ENCODE results near the gene RASA1.

RASA1 gene

DNA sequence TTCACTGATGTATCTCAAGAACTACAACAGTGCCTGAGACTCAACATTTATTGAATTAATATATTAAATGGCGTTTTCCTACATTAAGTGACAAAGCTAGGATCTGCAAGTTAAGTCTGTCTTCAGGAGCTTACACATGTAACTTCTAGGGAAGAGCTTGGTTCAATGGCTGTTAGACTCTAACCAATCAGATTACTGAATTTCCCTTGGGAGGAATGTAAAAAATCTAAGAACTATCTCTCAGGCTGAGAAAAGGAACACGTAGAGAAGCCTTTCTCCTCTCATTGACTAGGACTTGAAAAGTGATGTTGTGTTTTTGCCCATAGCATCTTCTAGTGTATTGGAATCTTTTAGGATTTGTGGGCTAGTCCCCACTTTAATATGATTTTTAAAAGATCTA, 91.4 kb downstream of the RASA1 start:
- no peak for DNase-seq (ENCODE audit: low read depth in 1 of 2, low spot score in 1 of 2)

DNA sequence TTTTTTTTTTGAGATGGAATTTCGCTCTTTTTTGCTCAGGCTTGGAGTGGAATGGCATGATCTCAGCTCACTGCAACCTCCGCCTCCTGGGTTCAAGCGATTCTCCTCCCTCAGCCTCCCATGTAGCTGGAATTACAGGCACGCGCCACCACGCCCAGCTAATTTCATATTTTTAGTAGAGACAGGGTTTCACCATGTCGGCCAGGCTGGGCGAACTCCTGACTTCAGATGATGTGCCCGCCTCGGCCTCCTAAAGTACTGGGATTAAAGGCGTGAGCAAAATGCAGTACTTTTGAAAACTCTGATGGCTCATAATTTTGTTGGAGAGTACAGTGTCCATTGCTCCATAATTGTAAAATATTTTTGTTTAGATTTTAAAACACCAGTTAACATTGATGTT, 92.4 kb downstream of the RASA1 start:
- no peak for DNase-seq (ENCODE audit: low read depth in 1 of 2, low spot score in 1 of 2)

DNA sequence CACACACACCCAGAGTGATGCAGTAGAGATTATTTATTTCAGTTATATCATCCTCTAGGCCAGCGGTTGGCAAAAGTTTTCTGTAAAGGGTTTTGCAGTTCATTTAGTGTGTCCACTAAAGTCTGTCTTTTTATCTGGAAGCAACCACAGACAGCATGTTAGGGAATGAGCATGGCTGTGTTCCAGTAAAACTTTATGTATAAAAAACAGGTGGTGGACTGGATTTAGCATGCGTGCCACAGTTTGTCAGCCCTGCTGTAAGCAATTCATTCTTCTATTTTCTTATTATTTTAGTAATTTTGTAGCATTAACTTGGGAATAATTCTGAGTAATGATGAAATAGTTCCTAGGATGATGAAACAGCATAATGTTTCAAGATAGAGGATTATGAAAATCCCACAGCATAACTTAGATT, 93.4 kb downstream of the RASA1 start:
- no peak for DNase-seq (ENCODE audit: low read depth in 1 of 2, low spot score in 1 of 2)

DNA sequence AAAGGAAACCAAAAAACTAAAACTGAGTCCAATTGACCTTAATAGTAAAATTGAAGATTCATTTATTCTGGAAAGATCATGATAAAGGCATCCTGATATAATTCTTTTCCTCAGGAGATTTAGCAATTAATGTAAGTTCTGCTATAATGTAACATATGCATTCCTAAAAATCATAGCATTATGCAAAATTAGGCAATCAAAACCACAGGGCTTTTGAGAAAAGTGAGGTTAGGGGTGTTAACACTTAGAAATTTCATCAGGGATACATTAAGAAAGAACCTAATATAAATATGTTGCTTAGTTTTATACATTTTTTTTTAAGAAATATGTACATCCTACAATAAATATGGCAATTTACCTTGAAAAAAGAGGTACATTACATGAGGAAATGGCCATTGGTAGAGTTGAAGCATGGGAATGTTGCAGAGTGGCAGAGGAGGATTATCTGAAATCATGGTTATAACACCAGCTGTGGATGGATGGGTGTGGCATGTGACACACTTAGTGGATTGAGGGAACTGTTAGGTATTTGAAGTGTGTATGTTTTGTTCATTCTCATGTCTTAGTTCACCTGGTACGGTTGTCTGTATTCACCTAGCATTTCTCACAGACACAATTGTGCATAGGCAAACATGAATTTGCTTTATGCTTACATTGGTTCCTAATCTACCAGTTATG, 94.0 kb downstream of the RASA1 start:
- DNase-seq (ENCODE audit: low read depth in 1 of 2, low spot score in 1 of 2): no peak

GRCh38 chr5:87367243-87367642, 99.6 kb downstream of the RASA1 start:
- no peak for DNase-seq (ENCODE audit: low read depth in 1 of 2, low spot score in 1 of 2)

- no peak for DNase-seq (ENCODE audit: low read depth in 1 of 2, low spot score in 1 of 2)
Observed at GRCh38 chr5:87368601-87369000, 100.9 kb downstream of the RASA1 start.

DNA sequence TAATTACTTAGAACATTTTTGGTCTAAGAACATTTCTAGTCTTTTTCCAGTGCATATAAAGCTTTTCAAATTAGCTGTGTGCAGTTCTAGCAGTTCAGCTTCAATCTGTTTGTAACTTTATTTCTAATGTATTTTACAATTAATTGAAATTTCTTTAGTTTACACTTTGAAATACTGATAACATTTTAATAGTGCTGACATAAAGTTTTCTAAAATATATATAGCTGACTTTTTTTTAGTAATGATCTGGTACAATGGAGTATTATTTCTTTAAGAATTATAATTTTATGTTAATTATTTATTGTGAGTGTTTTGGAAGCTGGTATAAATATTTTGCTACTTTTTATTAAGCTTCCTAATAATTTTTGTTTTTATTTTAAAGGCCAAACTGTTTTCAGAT, 101.7 kb downstream of the RASA1 start:
- DNase-seq (ENCODE audit: low read depth in 1 of 2, low spot score in 1 of 2): no peak

- DNase-seq (ENCODE audit: low read depth in 1 of 2, low spot score in 1 of 2): no peak
Observed at GRCh38 chr5:87372705-87373104, 105.0 kb downstream of the RASA1 start.

GRCh38 chr5:87382224-87382623, 114.5 kb downstream of the RASA1 start:
- no peak for DNase-seq (ENCODE audit: low read depth in 1 of 2, low spot score in 1 of 2)

- no peak for DNase-seq (ENCODE audit: low read depth in 1 of 2, low spot score in 1 of 2)
Observed at GRCh38 chr5:87383216-87383615, 115.5 kb downstream of the RASA1 start.

GRCh38 chr5:87385802-87386201, 118.1 kb downstream of the RASA1 start:
- no peak for DNase-seq (ENCODE audit: low read depth in 1 of 2, low spot score in 1 of 2)

DNA sequence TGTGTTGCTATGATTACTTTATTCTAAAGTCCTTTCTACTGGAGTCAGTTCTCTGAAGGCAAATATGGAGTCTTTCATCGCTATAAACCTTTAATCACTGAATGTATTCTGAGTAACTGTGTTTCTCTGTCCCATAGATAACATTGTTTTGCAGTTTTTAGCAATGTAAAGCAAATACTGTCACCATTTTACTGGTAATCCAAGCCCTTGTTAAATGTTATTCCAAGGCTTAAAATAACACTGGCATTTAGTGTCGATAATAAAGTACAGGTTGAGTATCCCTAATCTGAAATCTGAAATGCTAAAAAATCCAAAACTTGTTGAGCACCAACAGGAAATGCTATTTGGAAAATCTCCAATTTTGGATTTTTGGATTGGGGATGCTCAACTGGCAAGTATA, 120.4 kb downstream of the RASA1 start:
- DNase-seq (ENCODE audit: low read depth in 1 of 2, low spot score in 1 of 2): no peak

DNA sequence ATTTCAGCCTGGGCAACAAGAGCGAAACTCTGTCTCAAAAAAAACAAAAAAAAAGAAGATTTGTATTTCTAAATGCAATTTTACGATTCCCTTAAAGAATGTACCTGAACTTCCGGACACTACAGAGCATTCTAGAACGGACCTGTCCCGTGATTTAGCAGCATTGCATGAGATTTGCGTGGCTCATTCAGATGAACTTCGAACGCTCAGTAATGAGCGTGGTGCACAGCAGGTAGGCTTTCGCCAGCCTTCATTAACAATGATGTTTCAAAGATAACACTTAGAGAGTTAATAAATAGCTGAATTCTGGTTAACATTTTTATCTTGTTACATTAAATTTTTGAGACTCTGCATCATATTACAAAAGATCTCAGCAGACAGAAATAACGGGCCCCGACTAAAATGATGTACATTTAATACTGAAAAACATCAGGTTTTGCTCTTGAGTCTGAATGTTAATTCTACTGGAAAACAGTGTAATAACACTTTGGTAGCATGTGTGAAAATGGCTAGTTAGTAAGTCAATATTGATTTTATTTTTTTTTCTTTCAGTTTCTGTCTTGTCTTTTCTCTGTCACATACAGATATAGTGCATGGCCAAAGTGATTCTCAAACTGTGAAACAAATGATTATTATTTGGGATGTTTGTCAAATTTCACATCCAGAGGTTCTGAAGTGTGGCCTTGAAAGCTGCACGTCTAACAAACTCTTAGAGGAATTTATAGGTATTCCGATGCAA, 121.8 kb downstream of the RASA1 start:
- DNase-seq (ENCODE audit: low read depth in 1 of 2, low spot score in 1 of 2): no peak

- DNase-seq (ENCODE audit: low read depth in 1 of 2, low spot score in 1 of 2): no peak
Observed at GRCh38 chr5:87390075-87390474, 122.4 kb downstream of the RASA1 start.

DNA sequence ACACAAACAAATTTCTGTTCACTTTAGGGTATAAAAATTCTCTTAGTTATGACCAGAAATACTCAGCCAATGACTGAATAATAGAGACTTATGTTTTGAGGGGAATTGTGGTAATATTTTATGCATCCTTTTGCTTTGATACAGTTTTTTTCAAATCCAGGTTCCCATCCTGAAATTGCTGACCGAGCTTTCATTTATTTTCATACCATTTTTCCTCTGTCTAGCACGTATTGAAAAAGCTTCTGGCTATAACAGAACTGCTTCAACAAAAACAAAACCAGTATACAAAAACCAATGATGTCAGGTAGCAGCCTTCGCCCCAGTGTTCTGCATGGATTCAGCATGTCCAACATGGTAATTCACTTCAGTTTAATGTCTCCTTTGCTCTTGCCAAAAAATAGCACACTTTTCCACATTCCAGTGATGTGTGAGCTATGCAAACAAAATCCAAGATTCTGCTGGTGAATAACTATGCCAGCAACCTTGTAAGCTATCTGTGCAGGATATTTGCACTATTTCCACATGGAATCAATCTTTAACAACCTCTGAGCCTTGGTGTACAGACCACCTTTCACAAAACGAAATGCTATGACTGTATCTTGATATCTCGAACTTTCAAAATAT, 123.0 kb downstream of the RASA1 start:
- DNase-seq (ENCODE audit: low read depth in 1 of 2, low spot score in 1 of 2): no peak

DNA sequence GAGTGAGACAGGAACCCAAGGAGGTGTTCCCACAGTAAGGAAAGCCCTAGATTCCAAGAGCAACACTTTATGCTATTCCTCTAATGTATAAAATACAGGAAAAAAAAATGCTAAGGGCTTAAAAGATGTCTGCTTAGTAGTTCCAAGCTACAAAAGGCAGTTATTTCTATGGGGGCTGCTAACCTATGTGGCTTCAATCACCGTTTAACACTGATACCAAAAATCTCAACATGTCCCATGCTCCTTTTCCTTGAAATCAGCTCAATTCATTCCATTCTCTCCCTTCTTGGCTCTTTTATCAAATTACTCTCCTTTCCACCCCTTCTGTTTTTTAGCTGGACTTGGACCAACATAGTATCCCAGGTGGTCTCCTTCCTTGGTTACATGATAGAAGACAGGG, 124.5 kb downstream of the RASA1 start:
- no peak for DNase-seq (ENCODE audit: low read depth in 1 of 2, low spot score in 1 of 2)

DNA sequence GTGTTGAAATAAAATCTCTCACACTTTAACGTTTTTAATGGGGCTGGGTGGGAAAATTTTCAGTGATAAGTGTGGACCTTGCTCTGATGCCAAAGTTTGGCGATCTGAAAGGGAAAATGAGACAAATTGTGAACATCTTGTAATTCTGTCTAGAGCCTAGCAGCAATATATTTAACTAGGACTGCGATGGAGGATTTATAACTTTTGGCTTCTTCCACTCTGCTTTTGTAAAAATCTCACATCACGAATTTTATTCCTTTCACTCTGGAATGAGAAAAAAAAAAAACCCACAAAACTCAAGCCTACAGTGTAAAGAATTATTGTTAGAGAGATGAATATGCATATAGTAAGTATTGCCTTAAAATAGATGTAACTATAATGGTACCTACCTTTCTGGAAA, 125.1 kb downstream of the RASA1 start:
- no peak for DNase-seq (ENCODE audit: low read depth in 1 of 2, low spot score in 1 of 2)

DNA sequence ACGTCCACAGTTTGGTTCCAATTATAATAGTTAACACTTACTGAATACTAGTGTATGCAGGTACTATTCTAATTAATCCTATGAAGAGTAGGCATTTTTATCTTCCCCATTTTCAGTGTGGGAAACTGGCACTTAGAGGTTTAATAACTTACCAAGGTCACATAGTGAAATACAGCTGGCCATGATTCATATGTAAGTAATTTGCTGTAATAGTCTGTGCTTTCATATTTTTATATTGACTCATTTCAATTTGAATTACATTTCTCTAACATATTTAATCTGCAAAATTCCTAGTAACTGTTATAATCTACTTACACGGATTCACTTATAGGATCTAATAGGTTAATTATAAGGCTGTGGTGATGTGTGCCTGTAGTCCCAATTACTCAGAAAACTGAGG, 125.6 kb downstream of the RASA1 start:
- no peak for DNase-seq (ENCODE audit: low read depth in 1 of 2, low spot score in 1 of 2)

DNA sequence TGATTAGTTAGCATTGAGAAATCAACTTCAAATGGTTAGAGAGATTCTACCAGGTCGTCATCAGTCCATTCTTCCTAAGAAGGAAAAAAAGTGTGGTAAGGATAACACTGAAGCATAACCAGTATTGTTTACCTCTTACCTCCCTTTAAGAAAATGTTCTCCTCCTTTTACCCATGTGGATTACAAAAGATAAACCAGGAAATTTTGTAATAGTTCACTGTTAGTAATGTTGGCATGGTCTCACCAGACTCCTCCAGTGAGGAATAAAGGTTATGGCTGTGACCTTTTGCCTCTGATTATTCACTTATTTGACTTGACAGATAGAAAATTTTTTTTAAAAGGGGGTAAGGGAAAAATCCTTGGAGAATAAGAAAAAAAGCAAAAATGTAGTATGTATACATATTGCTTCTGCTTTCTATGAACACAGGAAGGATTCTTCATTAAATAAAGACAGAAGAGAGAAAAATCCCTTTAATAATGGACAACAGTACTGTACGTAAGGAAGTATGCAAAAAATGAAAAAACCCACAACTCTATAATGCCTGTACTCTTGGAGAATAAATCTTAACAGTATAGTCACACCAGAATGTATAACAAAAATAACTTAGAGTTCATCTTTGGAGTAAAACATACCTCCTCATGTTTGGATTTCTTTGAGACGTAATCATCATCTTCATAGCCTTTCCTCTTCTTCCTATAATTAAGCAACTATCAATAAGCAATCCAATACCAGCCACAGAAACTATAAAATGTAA, 126.9 kb downstream of the RASA1 start:
- DNase-seq (ENCODE audit: low read depth in 1 of 2, low spot score in 1 of 2): no peak

GRCh38 chr5:87398981-87399614, 131.4 kb downstream of the RASA1 start:
- no peak for DNase-seq (ENCODE audit: low read depth in 1 of 2, low spot score in 1 of 2)

DNA sequence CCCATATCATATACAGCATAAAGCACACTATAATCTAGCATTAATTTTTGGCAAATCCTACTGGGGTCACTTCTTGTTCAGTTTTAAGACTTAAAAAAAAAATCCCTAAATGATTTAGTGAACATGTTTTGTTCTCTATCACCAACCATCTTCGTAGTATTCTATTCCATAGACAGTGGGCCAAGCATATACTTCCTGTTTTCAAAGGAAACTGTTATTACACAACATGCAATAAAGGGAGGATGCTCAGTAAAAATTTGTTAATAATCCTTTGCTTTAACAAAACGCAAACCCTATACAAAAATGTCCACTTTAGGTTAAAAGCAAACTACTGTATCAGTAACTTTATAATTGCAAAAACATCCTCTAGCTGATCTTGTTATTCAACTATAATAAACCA, 132.0 kb downstream of the RASA1 start:
- no peak for DNase-seq (ENCODE audit: low read depth in 1 of 2, low spot score in 1 of 2)
